GM10266 (cell line): Measurements from ENCODE around the gene MED9.
"Not testable (repeated sequence)": the region's sequence is repeated elsewhere in the genome, so short reads cannot be mapped to it uniquely, and the experiment has no call there.

Experiments
- DNase-seq: peaks from one replicate; pipeline ENCODE4 v3.0.0; 2012; ENCODE audit errors: extremely low spot score
- CTCF ChIP-seq: IDR thresholded peaks from 2 replicates; pipeline ENCODE4 v1.5.1; 2012; ENCODE audit warnings: mild to moderate bottlenecking, low read depth; ENCODE audit not compliant: control insufficient read depth, insufficient read depth; ENCODE audit errors: missing control alignments

The MED9 gene

GRCh38 chr17:17480593-17481148 is 3.9 kb downstream of the MED9 start:
- TF ChIP-seq CTCF: no peak
- no peak for DNase-seq

GRCh38 chr17:17481860-17482259 is 5.1 kb downstream of the MED9 start:
- DNase-seq: no peak
- no peak for TF ChIP-seq CTCF

DNA sequence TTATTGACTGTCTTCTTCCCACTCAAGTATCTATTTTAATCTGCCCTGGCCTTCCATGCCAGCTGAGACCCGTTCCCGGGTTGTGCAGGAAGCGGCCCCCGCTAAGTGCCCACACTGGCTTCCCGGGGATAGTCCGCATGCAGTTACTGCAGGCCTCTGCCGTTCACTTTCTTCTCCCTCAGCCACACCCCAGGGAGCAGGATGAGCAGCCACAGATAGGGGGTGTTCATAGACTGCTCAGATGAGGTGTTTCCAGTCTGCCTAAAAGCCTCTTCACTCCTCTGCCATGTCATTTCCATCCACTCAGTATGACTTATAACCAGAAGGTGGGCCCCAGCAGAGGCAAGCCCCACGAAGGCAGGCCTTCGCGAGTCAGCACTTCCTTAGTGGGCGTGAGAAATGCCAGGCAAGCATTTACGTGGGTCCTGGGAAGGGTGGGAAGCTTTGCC is 7.7 kb downstream of the MED9 start:
- no peak for DNase-seq
- TF ChIP-seq CTCF: peak; percentile 8

DNA sequence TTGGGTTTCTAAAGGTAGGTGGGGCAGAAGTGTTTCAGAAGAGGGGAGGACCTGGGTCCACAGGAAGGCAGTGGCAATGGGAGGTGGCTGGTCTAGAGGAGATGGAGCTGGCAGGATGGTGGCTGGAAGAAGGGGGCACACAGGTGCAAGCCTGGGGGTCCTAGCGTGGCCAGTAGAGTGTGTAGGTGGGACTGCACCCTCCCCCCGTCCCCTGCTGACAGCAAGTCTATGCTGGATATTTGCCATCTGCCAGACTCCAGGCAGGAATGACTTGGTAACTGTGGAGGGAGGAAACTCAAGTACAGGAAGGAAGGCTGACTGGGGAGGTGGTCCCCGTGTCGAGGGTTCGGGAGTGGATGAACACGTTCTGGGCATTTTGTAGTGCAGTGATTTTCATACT is 8.6 kb downstream of the MED9 start:
- no peak for TF ChIP-seq CTCF
- no peak for DNase-seq

GRCh38 chr17:17486416-17486815 is 9.6 kb downstream of the MED9 start:
- DNase-seq: not testable (repeated sequence)

DNA sequence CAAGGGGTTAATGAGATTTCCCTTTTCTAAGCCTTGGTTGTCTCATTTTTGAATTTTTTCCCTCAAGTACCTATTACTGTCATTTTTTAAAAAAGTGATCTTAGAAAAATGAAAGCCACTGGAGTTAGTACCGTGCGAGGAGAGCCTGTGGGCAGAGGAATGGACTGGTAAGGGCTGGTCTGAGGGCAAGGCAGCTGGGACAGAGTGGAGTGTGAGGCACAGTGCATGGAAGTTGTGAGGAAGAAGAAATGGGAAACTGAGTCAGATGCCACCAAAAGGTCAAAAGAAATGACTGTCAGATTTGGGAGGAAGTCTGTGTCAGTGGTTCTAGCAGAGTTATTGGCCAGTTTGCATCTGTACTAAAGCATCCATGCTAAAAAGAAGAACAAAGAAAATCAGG is 11.2 kb downstream of the MED9 start:
- no peak for DNase-seq
- no peak for TF ChIP-seq CTCF

GRCh38 chr17:17491031-17491471 is 14.3 kb downstream of the MED9 start:
- TF ChIP-seq CTCF: no peak

DNA sequence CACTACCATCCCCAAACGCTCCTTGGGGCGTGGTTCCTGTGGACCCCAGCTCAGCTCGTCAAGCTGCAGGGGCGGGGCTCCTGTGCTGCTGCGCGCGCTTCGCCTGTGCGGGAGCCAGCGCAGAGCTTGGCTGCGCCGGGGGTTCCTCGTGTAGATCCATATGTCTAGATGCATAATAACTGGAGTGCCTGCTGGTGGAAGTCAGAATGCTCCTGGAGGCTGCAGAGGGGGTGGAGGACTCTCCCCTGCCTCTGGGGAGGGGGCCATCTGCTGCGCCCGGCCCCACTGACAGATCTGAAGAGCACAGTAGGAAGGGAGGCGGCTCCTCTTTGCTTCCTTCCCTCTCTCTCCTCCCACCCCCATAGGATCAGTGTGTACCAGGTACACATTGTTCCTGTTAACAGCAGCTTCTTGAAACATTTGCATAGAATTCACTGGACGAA is 14.8 kb downstream of the MED9 start:
- no peak for DNase-seq
- no peak for TF ChIP-seq CTCF

More at GRCh38 chr17:17491031-17491471, 14.3 kb downstream of the MED9 start:
- DNase-seq: no peak
